GM12873 (cell line): ENCODE measurements around the gene FHIT.

ENCODE experiments used
- TF ChIP-seq, protein P1 (sequence below): IDR thresholded peaks from 2 replicates; pipeline ENCODE4 v1.5.1; 2012; ENCODE audit warnings: low read depth, mild to moderate bottlenecking, moderate library complexity, low read length, control low read depth; ENCODE audit not compliant: insufficient read depth; ENCODE audit errors: missing control alignments

The FHIT gene

GRCh38 chr3:59831394-59831793, 1419.9 kb downstream of the FHIT start:
- TF ChIP-seq, protein P1, sequence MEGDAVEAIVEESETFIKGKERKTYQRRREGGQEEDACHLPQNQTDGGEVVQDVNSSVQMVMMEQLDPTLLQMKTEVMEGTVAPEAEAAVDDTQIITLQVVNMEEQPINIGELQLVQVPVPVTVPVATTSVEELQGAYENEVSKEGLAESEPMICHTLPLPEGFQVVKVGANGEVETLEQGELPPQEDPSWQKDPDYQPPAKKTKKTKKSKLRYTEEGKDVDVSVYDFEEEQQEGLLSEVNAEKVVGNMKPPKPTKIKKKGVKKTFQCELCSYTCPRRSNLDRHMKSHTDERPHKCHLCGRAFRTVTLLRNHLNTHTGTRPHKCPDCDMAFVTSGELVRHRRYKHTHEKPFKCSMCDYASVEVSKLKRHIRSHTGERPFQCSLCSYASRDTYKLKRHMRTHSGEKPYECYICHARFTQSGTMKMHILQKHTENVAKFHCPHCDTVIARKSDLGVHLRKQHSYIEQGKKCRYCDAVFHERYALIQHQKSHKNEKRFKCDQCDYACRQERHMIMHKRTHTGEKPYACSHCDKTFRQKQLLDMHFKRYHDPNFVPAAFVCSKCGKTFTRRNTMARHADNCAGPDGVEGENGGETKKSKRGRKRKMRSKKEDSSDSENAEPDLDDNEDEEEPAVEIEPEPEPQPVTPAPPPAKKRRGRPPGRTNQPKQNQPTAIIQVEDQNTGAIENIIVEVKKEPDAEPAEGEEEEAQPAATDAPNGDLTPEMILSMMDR = no peak

DNA sequence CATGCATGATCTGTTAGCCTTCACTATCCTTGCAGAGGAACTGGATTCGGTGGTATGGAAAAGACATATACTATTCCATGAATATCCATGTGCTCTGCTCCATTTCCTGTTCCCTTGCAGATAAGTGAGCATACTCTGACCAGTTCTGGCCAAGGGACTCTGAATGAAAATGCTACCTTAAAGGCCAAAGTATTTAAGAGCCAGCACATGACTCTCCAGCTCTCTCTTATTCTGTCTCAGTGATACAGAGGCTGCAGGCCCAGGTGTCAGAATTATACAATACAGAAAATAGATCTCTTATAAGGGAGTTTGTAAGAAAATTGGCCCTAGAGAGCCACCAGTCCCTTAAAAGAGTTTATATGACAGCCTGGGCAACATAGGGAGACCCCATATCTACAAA, 1421.7 kb downstream of the FHIT start:
- TF ChIP-seq, protein P1 = no peak

- TF ChIP-seq, protein P1 = no peak
Measured at GRCh38 chr3:59824876-59825275, 1426.4 kb downstream of the FHIT start.

DNA sequence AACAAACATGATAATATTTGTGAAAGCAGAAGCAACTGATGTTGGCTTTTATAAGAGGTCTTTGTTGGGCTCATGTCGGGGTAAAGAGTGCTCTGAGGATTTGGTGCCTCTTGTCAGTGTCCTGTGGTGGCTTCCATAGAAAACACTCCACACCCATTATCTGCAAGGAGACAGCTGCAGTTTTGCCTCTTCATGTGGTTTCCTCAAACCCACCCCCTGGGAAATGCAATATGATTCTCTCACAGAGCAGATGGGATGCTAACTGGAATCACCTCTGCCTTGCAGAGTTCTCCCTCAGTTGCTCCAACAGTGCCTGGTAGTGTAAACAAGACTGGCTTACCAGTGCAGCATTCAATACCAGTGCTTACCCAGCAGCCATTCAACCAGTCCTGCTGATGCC, 1430.0 kb downstream of the FHIT start:
- TF ChIP-seq, protein P1 = no peak

- TF ChIP-seq, protein P1 = no peak
Measured at GRCh38 chr3:59820352-59820934, 1430.8 kb downstream of the FHIT start.

- TF ChIP-seq, protein P1 = no peak
Measured at GRCh38 chr3:59818919-59819300, 1432.3 kb downstream of the FHIT start.

- TF ChIP-seq, protein P1 = no peak
Measured at GRCh38 chr3:59818033-59818918, 1433.0 kb downstream of the FHIT start.
